Activated CD4-positive, alpha-beta memory T cell treated with anti-CD3 and anti-CD28 coated beads for 36 hours (primary cell): ENCODE data around the gene REXO1. TPM values are rescaled to one million over a fixed set of nuclear protein-coding genes. Genes with fewer than 3 reads are reported as not detected.

Experiments used
- CTCF ChIA-PET: fragments of 350-600 bp; sonication (Branson Sonifier 250); formaldehyde crosslinking; loops from one replicate; lab custom pipeline; 2021; ENCODE audit warnings: antibody characterized with exemption, inconsistent platforms; lab: Charles Lee
- POLR2A ChIA-PET: fragments of 350-600 bp; sonication (Branson Sonifier 250); formaldehyde crosslinking; loops from one replicate; lab custom pipeline; 2021; ENCODE audit warnings: antibody characterized with exemption; lab: Charles Lee
- DNase-seq: peaks from one replicate; pipeline ENCODE4 v3.0.0-alpha.2; 2020
- H3K27ac Mint-ChIP-seq: one replicate; pipeline ENCODE4 v1.8.0; 2021; ENCODE audit warnings: mixed read lengths
- H3K27me3 Mint-ChIP-seq: one replicate; pipeline ENCODE4 v1.8.0; 2021; ENCODE audit warnings: mixed read lengths
- H3K36me3 Mint-ChIP-seq: one replicate; pipeline ENCODE4 v1.8.0; 2021; ENCODE audit warnings: mixed read lengths
- H3K4me1 Mint-ChIP-seq: one replicate; pipeline ENCODE4 v1.8.0; 2021; ENCODE audit warnings: low read depth, mixed read lengths
- H3K4me3 Mint-ChIP-seq: one replicate; pipeline ENCODE4 v1.8.0; 2021; ENCODE audit warnings: mild to moderate bottlenecking, mixed read lengths
- H3K9me3 Mint-ChIP-seq: one replicate; pipeline ENCODE4 v1.8.0; 2021; ENCODE audit warnings: mixed read lengths
- intact Hi-C: fragments of 100-400 bp; cut with micrococcal nuclease; formaldehyde crosslinking; loops from one replicate; pipeline ENCODE4 v1.15.1; 2023
- total RNA-seq, 2 experiments: library from RNA; stranded (reverse); gene quantifications; one replicate each; pipeline ENCODE4 v1.2.3, GENCODE V29; 2021

REXO1 gene
- total RNA-seq, 2 experiments from 2014 or later: 41.9 to 45.3 TPM

GRCh38 chr19:1785310-1785709 is 63.0 kb downstream of the REXO1 start:
- intact Hi-C loops: no loop called here
- peaks cover 25% of the 10 kb centered on the region for H3K27me3 Mint-ChIP-seq
- H3K4me3 Mint-ChIP-seq: no peak overlapping the region

GRCh38 chr19:1783874-1784273 is 64.4 kb downstream of the REXO1 start:
- POLR2A ChIA-PET: no interaction called here
- Mint-ChIP-seq H3K27ac (no peak overlapping the region), H3K27me3 (peaks cover 35% of the 10 kb centered on the region), H3K4me1 (no peaks in the 10 kb centered on the region), H3K4me3 (no peak overlapping the region), H3K9me3 (peaks cover 7% of the 10 kb centered on the region), H3K36me3 (no peaks in the 10 kb centered on the region)
- intact Hi-C loops: no loop called here
- DNase-seq: no peak
- CTCF ChIA-PET: interaction anchor here (1.5 to 4.0 kb wide), 3 partner anchors 10 to 112 kb away, joined by 4 to 32 read pairs (median 21); no protein-coding TSS in a partner anchor

More at GRCh38 chr19:1785310-1785709, 63.0 kb downstream of the REXO1 start:
- ChIA-PET POLR2A (no interaction called here), CTCF (interaction anchor here (0.7 to 1.2 kb wide), 3 partner anchors 40 to 113 kb away, joined by 3 read pairs; no protein-coding TSS in a partner anchor)
- no peak overlapping the region for H3K27ac Mint-ChIP-seq
- no peak for DNase-seq
- no peaks in the 10 kb centered on the region for H3K36me3 Mint-ChIP-seq
- peaks cover 7% of the 10 kb centered on the region for H3K9me3 Mint-ChIP-seq
- H3K4me1 Mint-ChIP-seq: no peaks in the 10 kb centered on the region

- H3K4me3 Mint-ChIP-seq: no peak overlapping the region
- CTCF ChIA-PET: interaction anchor here (1.5 to 4.0 kb wide), 4 partner anchors 10 to 211 kb away, joined by 3 to 32 read pairs (median 12); no protein-coding TSS in a partner anchor
- peaks cover 7% of the 10 kb centered on the region for H3K9me3 Mint-ChIP-seq
- no peak for DNase-seq
- H3K27ac Mint-ChIP-seq: no peak overlapping the region
- peaks cover 38% of the 10 kb centered on the region for H3K27me3 Mint-ChIP-seq
- H3K4me1 Mint-ChIP-seq: no peaks in the 10 kb centered on the region
- POLR2A ChIA-PET: no interaction called here
- intact Hi-C loops: no loop called here
- no peaks in the 10 kb centered on the region for H3K36me3 Mint-ChIP-seq
Measured at GRCh38 chr19:1783354-1783753, 64.9 kb downstream of the REXO1 start.

GRCh38 chr19:1782521-1782920 is 65.8 kb downstream of the REXO1 start:
- ChIA-PET CTCF (interaction anchor here (0.6 to 4.0 kb wide), 9 partner anchors 11 to 236 kb away, joined by 3 to 32 read pairs (median 3); no protein-coding TSS in a partner anchor), POLR2A (no interaction called here)
- peaks cover 43% of the 10 kb centered on the region for H3K27me3 Mint-ChIP-seq
- H3K9me3 Mint-ChIP-seq: peaks cover 7% of the 10 kb centered on the region
- DNase-seq: no peak
- intact Hi-C loops: no loop called here
- H3K4me1 Mint-ChIP-seq: no peaks in the 10 kb centered on the region
- no peak overlapping the region for H3K27ac Mint-ChIP-seq
- no peaks in the 10 kb centered on the region for H3K36me3 Mint-ChIP-seq
- H3K4me3 Mint-ChIP-seq: no peak overlapping the region

GRCh38 chr19:1780272-1780958 is 67.9 kb downstream of the REXO1 start:
- DNase-seq: no peak
- Mint-ChIP-seq H3K27ac (no peak overlapping the region), H3K27me3 (peaks cover 55% of the 10 kb centered on the region), H3K9me3 (peaks cover 7% of the 10 kb centered on the region), H3K36me3 (no peaks in the 10 kb centered on the region), H3K4me1 (no peaks in the 10 kb centered on the region), H3K4me3 (no peak overlapping the region)
- POLR2A ChIA-PET: no interaction called here
- CTCF ChIA-PET: interaction anchor here (1.1 to 4.0 kb wide), 6 partner anchors 10 to 234 kb away, joined by 3 to 32 read pairs (median 14); no protein-coding TSS in a partner anchor
- intact Hi-C loops: no loop called here

- CTCF ChIA-PET: interaction anchor here (1.2 to 1.7 kb wide), 2 partner anchors 8 to 107 kb away, joined by 3 to 4 read pairs; no protein-coding TSS in a partner anchor
- intact Hi-C loops: no loop called here
- Mint-ChIP-seq H3K27ac (no peak overlapping the region), H3K27me3 (peaks cover 56% of the 10 kb centered on the region), H3K36me3 (no peaks in the 10 kb centered on the region), H3K4me1 (no peaks in the 10 kb centered on the region), H3K9me3 (peaks cover 7% of the 10 kb centered on the region), H3K4me3 (no peak overlapping the region)
- no peak for DNase-seq
- POLR2A ChIA-PET: no interaction called here
Measured at GRCh38 chr19:1779574-1779973, 68.7 kb downstream of the REXO1 start.

- Mint-ChIP-seq H3K27me3 (peaks cover 59% of the 10 kb centered on the region), H3K4me3 (no peak overlapping the region), H3K4me1 (no peaks in the 10 kb centered on the region), H3K27ac (no peak overlapping the region), H3K9me3 (peaks cover 9% of the 10 kb centered on the region), H3K36me3 (peaks cover 2% of the 10 kb centered on the region)
- intact Hi-C loops: no loop called here
- no peak for DNase-seq
- CTCF ChIA-PET: interaction anchor here (0.7 to 1.3 kb wide), 4 partner anchors 9 to 63 kb away, joined by 3 to 4 read pairs (median 3); no protein-coding TSS in a partner anchor
- POLR2A ChIA-PET: no interaction called here
Measured at GRCh38 chr19:1777149-1777548, 71.1 kb downstream of the REXO1 start.

GRCh38 chr19:1776606-1777147 is 71.6 kb downstream of the REXO1 start:
- Mint-ChIP-seq H3K36me3 (peaks cover 2% of the 10 kb centered on the region), H3K27ac (no peak overlapping the region), H3K27me3 (peaks cover 59% of the 10 kb centered on the region), H3K9me3 (peaks cover 7% of the 10 kb centered on the region), H3K4me3 (no peak overlapping the region), H3K4me1 (no peaks in the 10 kb centered on the region)
- DNase-seq: no peak
- CTCF ChIA-PET: interaction anchor here (0.7 to 1.3 kb wide), 2 partner anchors 11 to 63 kb away, joined by 3 read pairs; no protein-coding TSS in a partner anchor
- intact Hi-C loops: no loop called here
- POLR2A ChIA-PET: no interaction called here

- H3K4me3 Mint-ChIP-seq: no peak overlapping the region
- no peak for DNase-seq
- ChIA-PET POLR2A (no interaction called here), CTCF (no interaction called here)
- H3K36me3 Mint-ChIP-seq: peaks cover 2% of the 10 kb centered on the region
- H3K9me3 Mint-ChIP-seq: peaks cover 10% of the 10 kb centered on the region
- H3K4me1 Mint-ChIP-seq: no peaks in the 10 kb centered on the region
- no peak overlapping the region for H3K27ac Mint-ChIP-seq
- peaks cover 64% of the 10 kb centered on the region for H3K27me3 Mint-ChIP-seq
- intact Hi-C loops: no loop called here
Measured at GRCh38 chr19:1775951-1776605, 72.2 kb downstream of the REXO1 start.

- no peak for DNase-seq
- H3K9me3 Mint-ChIP-seq: peaks cover 15% of the 10 kb centered on the region
Measured at GRCh38 chr19:1774989-1775772, 73.1 kb downstream of the REXO1 start.

GRCh38 chr19:1773184-1773583 is 75.1 kb downstream of the REXO1 start:
- intact Hi-C loops: no loop called here
- peaks cover 16% of the 10 kb centered on the region for H3K9me3 Mint-ChIP-seq
- no peak overlapping the region for H3K27ac Mint-ChIP-seq
- no peaks in the 10 kb centered on the region for H3K4me1 Mint-ChIP-seq
- no peak overlapping the region for H3K4me3 Mint-ChIP-seq
- ChIA-PET POLR2A (no interaction called here), CTCF (interaction anchor here (1.5 kb wide), 1 partner anchor 13 kb away, joined by 3 read pairs; no protein-coding TSS in a partner anchor)
- H3K27me3 Mint-ChIP-seq: peaks cover 62% of the 10 kb centered on the region
- peaks cover 2% of the 10 kb centered on the region for H3K36me3 Mint-ChIP-seq
- DNase-seq: no peak

More at GRCh38 chr19:1774989-1775772, 73.1 kb downstream of the REXO1 start:
- Mint-ChIP-seq H3K27ac (no peak overlapping the region), H3K27me3 (peaks cover 62% of the 10 kb centered on the region), H3K36me3 (peaks cover 2% of the 10 kb centered on the region), H3K4me3 (no peak overlapping the region), H3K4me1 (no peaks in the 10 kb centered on the region)
- intact Hi-C loops: no loop called here
- POLR2A ChIA-PET: no interaction called here
- CTCF ChIA-PET: no interaction called here
